Activated B cell treated with CpG ODN at 0.5 μM for 24 hours (primary cell): ENCODE results near the gene AADACL3. TPM values are rescaled to one million over a fixed set of nuclear protein-coding genes. Genes with fewer than 3 reads are reported as not detected.

Source experiments
- ATAC-seq: fragments of 200-7000 bp; cut with Tn5 transposase; one replicate; pipeline ENCODE4 v1.10.0; 2021; ENCODE audit warnings: low read depth, mild to moderate bottlenecking, moderate library complexity
- CTCF ChIA-PET: fragments of 350-600 bp; sonication (Branson Sonifier 250); formaldehyde crosslinking; loops from one replicate; lab custom pipeline; 2021; ENCODE audit warnings: antibody characterized with exemption; lab: Charles Lee
- POLR2A ChIA-PET: fragments of 350-600 bp; sonication (Branson Sonifier 250); formaldehyde crosslinking; loops from one replicate; lab custom pipeline; 2021; ENCODE audit warnings: antibody characterized with exemption; lab: Charles Lee
- DNase-seq: peaks from one replicate; pipeline ENCODE4 v3.0.0; 2022
- H3K27ac Mint-ChIP-seq: one replicate; pipeline ENCODE4 v1.8.0; 2020; ENCODE audit warnings: mixed read lengths
- H3K27me3 Mint-ChIP-seq: one replicate; pipeline ENCODE4 v1.8.0; 2021; ENCODE audit warnings: mixed read lengths
- H3K36me3 Mint-ChIP-seq: one replicate; pipeline ENCODE4 v1.8.0; 2021; ENCODE audit warnings: low read depth, mixed read lengths
- H3K4me1 Mint-ChIP-seq: one replicate; pipeline ENCODE4 v1.8.0; 2021; ENCODE audit warnings: mixed read lengths
- H3K4me3 Mint-ChIP-seq: one replicate; pipeline ENCODE4 v1.8.0; 2020; ENCODE audit warnings: mild to moderate bottlenecking, mixed read lengths
- H3K9me3 Mint-ChIP-seq: one replicate; pipeline ENCODE4 v1.8.0; 2020; ENCODE audit warnings: mixed read lengths
- CTCF ChIP-seq: fragments of 200-600 bp; IDR thresholded peaks from one replicate; pipeline ENCODE4 v1.8.0; 2022; ENCODE audit warnings: antibody characterized with exemption, mild to moderate bottlenecking
- intact Hi-C: fragments of 100-400 bp; cut with micrococcal nuclease; formaldehyde crosslinking; loops from one replicate; pipeline ENCODE4 v1.15.1; 2024
- total RNA-seq: library from RNA; stranded (reverse); gene quantifications from 2 replicates; pipeline ENCODE4 v1.2.3, GENCODE V29; 2022

Gene AADACL3
- total RNA-seq, 1 donor from 2014 or later: not detected

- TF ChIP-seq CTCF: no peak
- intact Hi-C loops: no loop called here
- no peaks in the 10 kb centered on the region for H3K4me1 Mint-ChIP-seq
- H3K27me3 Mint-ChIP-seq: peaks cover 11% of the 10 kb centered on the region
- no peak overlapping the region for H3K27ac Mint-ChIP-seq
- ChIA-PET CTCF (no interaction called here), POLR2A (no interaction called here)
- no peaks in the 10 kb centered on the region for H3K9me3 Mint-ChIP-seq
- no peak overlapping the region for H3K4me3 Mint-ChIP-seq
- ATAC-seq (no peak), DNase-seq (no peak)
- H3K36me3 Mint-ChIP-seq: no peaks in the 10 kb centered on the region
These were observed 61.1 kb downstream of the AADACL3 start for GRCh38 chr1:12776801-12777557.

Other genes starting within 250 kb of the AADACL3 start
- gene DHRS3, start 97.9 kb upstream of the AADACL3 start, total RNA-seq: 0.39 and 1.8 TPM in 2 replicates
- gene AADACL4, start 72.0 kb upstream of the AADACL3 start, total RNA-seq: not detected in 2 replicates
- not detected in 2 replicates for gene CFAP107, start 30.1 kb downstream of the AADACL3 start, total RNA-seq
- not detected in 2 replicates for gene PRAMEF12, start 57.6 kb downstream of the AADACL3 start, total RNA-seq
- not detected in 2 replicates for gene PRAMEF1, start 75.3 kb downstream of the AADACL3 start, total RNA-seq
- gene PRAMEF11, start 115.3 kb downstream of the AADACL3 start, total RNA-seq: not detected in 2 replicates
- not detected in 2 replicates for gene HNRNPCL1, start 132.6 kb downstream of the AADACL3 start, total RNA-seq
- gene PRAMEF2, start 141.0 kb downstream of the AADACL3 start, total RNA-seq: not detected in 2 replicates
- not detected in 2 replicates for gene PRAMEF4, start 170.1 kb downstream of the AADACL3 start, total RNA-seq
- gene PRAMEF10, start 182.2 kb downstream of the AADACL3 start, total RNA-seq: not detected in 2 replicates
- gene PRAMEF7, start 200.5 kb downstream of the AADACL3 start, total RNA-seq: not detected in 2 replicates
- gene PRAMEF6, start 231.5 kb downstream of the AADACL3 start, total RNA-seq: not detected in 2 replicates